IMR-90 (cell line): ENCODE measurements around the gene PARP6. TPM values are rescaled to one million over a fixed set of nuclear protein-coding genes. Genes with fewer than 3 reads are reported as not detected.

Experiments used
- ATAC-seq: fragments of 200-7000 bp; cut with Tn5 transposase; 2 replicates; pipeline ENCODE4 v1.9.1; 2020; ENCODE audit warnings: low read depth, mild to moderate bottlenecking, moderate library complexity
- BruUV-seq: library from RNA; stranded (reverse); fragments of 400-500 nt; replicated peaks from 2 replicates; lab custom pipeline; 2021; lab: Mats Ljungman, UMichigan
- CTCF ChIA-PET: fragments of 300-600 bp; formaldehyde crosslinking; extraction: SDS; loops from one replicate; lab custom pipeline; 2021; ENCODE audit warnings: antibody characterized with exemption; lab: Yijun Ruan, JAX
- POLR2A ChIA-PET: fragments of 300-600 bp; sonication (Branson Sonifier 250); formaldehyde crosslinking; loops from one replicate; lab custom pipeline; 2022; ENCODE audit warnings: antibody characterized with exemption; ENCODE audit not compliant: unreplicated experiment; lab: Charles Lee
- DNase-seq: peaks from one replicate; pipeline ENCODE4 v3.0.0; 2013
- H2AFZ ChIP-seq: replicated peaks from 2 replicates; pipeline ENCODE3; 2013; ENCODE audit warnings: low read length, mild to moderate bottlenecking; ENCODE audit not compliant: poor library complexity
- H2AK5ac ChIP-seq: 2 replicates; pipeline ENCODE4 v1.6.1; 2013; ENCODE audit warnings: low read depth, low read length, inconsistent platforms
- H2AK9ac ChIP-seq: replicated peaks from 2 replicates; pipeline ENCODE3; 2013; ENCODE audit warnings: mild to moderate bottlenecking, low read depth, low read length, moderate library complexity; ENCODE audit not compliant: poor library complexity
- H2BK120ac ChIP-seq: 2 replicates; pipeline ENCODE4 v1.6.1; 2013; ENCODE audit warnings: low read depth, low read length, inconsistent platforms
- H2BK15ac ChIP-seq: 3 replicates; pipeline ENCODE4 v1.6.1; 2013; ENCODE audit warnings: low read depth, low read length, inconsistent platforms
- H2BK20ac ChIP-seq: 2 replicates; pipeline ENCODE4 v1.6.1; 2013; ENCODE audit warnings: low read depth, mild to moderate bottlenecking, inconsistent platforms, low read length, moderate library complexity
- H2BK5ac ChIP-seq: 2 replicates; pipeline ENCODE4 v1.6.1; 2013; ENCODE audit warnings: mild to moderate bottlenecking, low read depth, low read length, inconsistent platforms; ENCODE audit not compliant: poor library complexity, severe bottlenecking
- H3K14ac ChIP-seq: replicated peaks from 2 replicates; pipeline ENCODE4 v1.6.1; 2013; ENCODE audit warnings: low read depth, low read length, inconsistent platforms
- H3K18ac ChIP-seq: 2 replicates; pipeline ENCODE4 v1.6.1; 2013; ENCODE audit warnings: low read depth, low read length, control low read depth
- H3K23ac ChIP-seq: 2 replicates; pipeline ENCODE4 v1.6.1; 2013; ENCODE audit warnings: low read depth, low read length, inconsistent platforms
- H3K27ac ChIP-seq: 2 replicates; pipeline ENCODE4 v1.5.1; 2013; ENCODE audit warnings: mild to moderate bottlenecking, control low read depth, low read length; ENCODE audit not compliant: insufficient read depth
- H3K27me3 ChIP-seq: 2 replicates; pipeline ENCODE4 v1.6.1; 2013; ENCODE audit warnings: low read length; ENCODE audit not compliant: control insufficient read depth, insufficient read depth
- H3K36me3 ChIP-seq: 2 replicates; pipeline ENCODE4 v1.6.1; 2013; ENCODE audit warnings: low read length, mixed read lengths; ENCODE audit not compliant: control insufficient read depth, insufficient read depth
- H3K4ac ChIP-seq: 2 replicates; pipeline ENCODE4 v1.6.1; 2013; ENCODE audit warnings: low read depth, low read length, inconsistent platforms
- H3K4me1 ChIP-seq: 2 replicates; pipeline ENCODE4 v1.6.1; 2013; ENCODE audit warnings: low read length, mixed read lengths; ENCODE audit not compliant: control insufficient read depth, insufficient read depth
- H3K4me2 ChIP-seq: 2 replicates; pipeline ENCODE4 v1.6.1; 2013; ENCODE audit warnings: low read depth, mild to moderate bottlenecking, control low read depth, low read length, moderate library complexity
- H3K4me3 ChIP-seq: 2 replicates; pipeline ENCODE4 v1.5.1; 2013; ENCODE audit warnings: low read depth, mild to moderate bottlenecking, control low read depth, low read length, moderate library complexity; ENCODE audit not compliant: insufficient read depth
- H3K56ac ChIP-seq: 2 replicates; pipeline ENCODE4 v1.6.1; 2013; ENCODE audit warnings: low read length, inconsistent platforms; ENCODE audit not compliant: insufficient read depth; ENCODE audit errors: extremely low read depth
- H3K79me1 ChIP-seq, 2 experiments: 2 replicates each; pipeline ENCODE4 v1.6.1; 2013; ENCODE audit warnings: low read length in 2 of 2, inconsistent platforms in 1 of 2, low read depth in 1 of 2
- H3K9ac ChIP-seq: 2 replicates; pipeline ENCODE4 v1.6.1; 2013; ENCODE audit warnings: low read depth, low read length, control low read depth
- H3K9me1 ChIP-seq: 2 replicates; pipeline ENCODE4 v1.6.1; 2013; ENCODE audit warnings: low read length, inconsistent platforms; ENCODE audit not compliant: insufficient read depth
- H3K9me3 ChIP-seq: 2 replicates; pipeline ENCODE4 v1.6.1; 2013; ENCODE audit warnings: low read length; ENCODE audit not compliant: control insufficient read depth, insufficient read depth
- H4K20me1 ChIP-seq: 2 replicates; pipeline ENCODE4 v1.6.1; 2013; ENCODE audit warnings: low read length, inconsistent platforms; ENCODE audit not compliant: insufficient read depth
- H4K5ac ChIP-seq: 2 replicates; pipeline ENCODE4 v1.6.1; 2013; ENCODE audit warnings: mild to moderate bottlenecking, low read depth, low read length, control low read depth
- H4K8ac ChIP-seq, 2 experiments: 2 replicates each; pipeline ENCODE4 v1.6.1; 2013; ENCODE audit warnings: low read depth in 2 of 2, low read length in 2 of 2, control low read depth in 1 of 2, inconsistent platforms in 1 of 2
- H4K91ac ChIP-seq: 2 replicates; pipeline ENCODE4 v1.6.1; 2013; ENCODE audit warnings: low read depth, low read length, inconsistent platforms; ENCODE audit not compliant: insufficient read depth
- BHLHE40 ChIP-seq: fragments of 150-350 bp; IDR thresholded peaks from 2 replicates; pipeline ENCODE4 v1.6.1; 2016; ENCODE audit warnings: mild to moderate bottlenecking, low read depth, low read length
- CEBPB ChIP-seq: IDR thresholded peaks from 2 replicates; pipeline ENCODE4 v1.6.1; 2012; ENCODE audit warnings: low read depth, low read length, improper control_type of control experiment
- CHD1 ChIP-seq: IDR thresholded peaks from 2 replicates; pipeline ENCODE4 v1.6.1; 2012; ENCODE audit warnings: low read depth, low read length, improper control_type of control experiment
- CTCF ChIP-seq: conservative IDR thresholded peaks from 2 replicates; pipeline ENCODE4 v1.5.1; 2012; ENCODE audit warnings: mild to moderate bottlenecking, low read depth, low read length, improper control_type of control experiment
- ELK1 ChIP-seq: fragments of 150-350 bp; IDR thresholded peaks from 2 replicates; pipeline ENCODE4 v1.6.1; 2016; ENCODE audit warnings: low read depth, mild to moderate bottlenecking, low read length, moderate library complexity, borderline replicate concordance
- FOS ChIP-seq: fragments of 150-350 bp; IDR thresholded peaks from 2 replicates; pipeline ENCODE4 v1.6.1; 2016; ENCODE audit warnings: low read depth, low read length
- MAFK ChIP-seq: IDR thresholded peaks from 2 replicates; pipeline ENCODE4 v1.6.1; 2012; ENCODE audit warnings: low read depth, low read length, improper control_type of control experiment
- MAZ ChIP-seq: IDR thresholded peaks from 2 replicates; pipeline ENCODE4 v1.6.1; 2012; ENCODE audit warnings: low read depth, mild to moderate bottlenecking, low read length, improper control_type of control experiment, moderate library complexity, borderline replicate concordance
- NFE2L2 ChIP-seq: fragments of 150-350 bp; IDR thresholded peaks from 2 replicates; pipeline ENCODE4 v1.6.1; 2016; ENCODE audit warnings: low read depth, mild to moderate bottlenecking, low read length
- POLR2A ChIP-seq: IDR thresholded peaks from 2 replicates; pipeline ENCODE4 v1.6.1; 2012; ENCODE audit warnings: mild to moderate bottlenecking, low read depth, low read length
- RAD21 ChIP-seq: IDR thresholded peaks from 2 replicates; pipeline ENCODE4 v1.6.1; 2012; ENCODE audit warnings: low read length, improper control_type of control experiment
- RCOR1 ChIP-seq: IDR thresholded peaks from 2 replicates; pipeline ENCODE4 v1.6.1; 2012; ENCODE audit warnings: mild to moderate bottlenecking, low read length, improper control_type of control experiment; ENCODE audit not compliant: insufficient replicate concordance
- RFX5 ChIP-seq: IDR thresholded peaks from 2 replicates; pipeline ENCODE4 v1.8.0; 2012; ENCODE audit warnings: low read depth, mild to moderate bottlenecking, low read length, moderate library complexity
- SMC3 ChIP-seq: fragments of 150-350 bp; IDR thresholded peaks from 2 replicates; pipeline ENCODE4 v1.6.1; 2016; ENCODE audit warnings: low read depth, mild to moderate bottlenecking, antibody characterized with exemption, low read length, moderate library complexity
- USF2 ChIP-seq: fragments of 150-350 bp; IDR thresholded peaks from 2 replicates; pipeline ENCODE4 v1.6.1; 2017; ENCODE audit warnings: mild to moderate bottlenecking, antibody characterized with exemption, low read length, low read depth
- WGBS, 2 experiments: methylation state at CpG; one replicate each; pipeline versions ENCODE4 v1.1.5 to v1.1.7; 2013; ENCODE audit warnings: missing lambda C conversion rate in 2 of 2; ENCODE audit not compliant: insufficient read length in 1 of 2; ENCODE audit errors: extremely low coverage in 2 of 2; 5-methylcytosine and 5-hydroxymethylcytosine counted together
- dilution Hi-C: fragments of 300-500 bp; cut with HindIII; formaldehyde crosslinking; loops from one replicate; pipeline ENCODE4 v1.14.3; 2018; ENCODE audit warnings: low sequenced_read_pairs; ENCODE audit not compliant: unreplicated experiment
- in situ Hi-C: fragments of 300-500 bp; cut with MboI; formaldehyde crosslinking; loops from 3 replicates; pipeline ENCODE4 v1.14.3; 2019; ENCODE audit warnings: low sequenced_read_pairs, inconsistent platforms, mixed read lengths
- intact Hi-C: fragments of 100-400 bp; cut with micrococcal nuclease; formaldehyde crosslinking; loops from 2 replicates; pipeline ENCODE4 v1.10.0; 2022
- polyA plus RNA-seq, 3 experiments: library from polyadenylated mRNA; depleted of rRNA; stranded (reverse); fragments of >200 nt; gene quantifications; 2 replicates each; pipeline ENCODE4 v1.2.3, GENCODE V29; 2012; ENCODE audit warnings: low replicate concordance in 1 of 3
- total RNA-seq: library from RNA; depleted of rRNA; stranded (reverse); fragments of >200 nt; gene quantifications from 2 replicates; pipeline ENCODE4 v1.2.3, GENCODE V29; 2012

The PARP6 gene
- total and polyA plus RNA-seq, 2 of the 4 experiments (the other 2 are of a cell fraction) = 13.4 to 45.1 TPM

- Histone ChIP-seq H2AK5ac (peak within 1 kb of the TSS; percentile 27; the same call in 1 of the 2 replicates), H4K20me1 (0 out of 2 replicates have a peak, but pooled peaks cover 5% of the 10 kb centered on the region), H2BK120ac (no peak within 1 kb of the TSS), H3K23ac (no peak within 1 kb of the TSS), H3K4me2 (peak within 1 kb of the TSS; percentile 99), H3K18ac (no peak within 1 kb of the TSS), H4K5ac (no peak within 1 kb of the TSS), H3K4ac (no peak within 1 kb of the TSS), H2AK9ac (peak within 1 kb of the TSS; percentile 79), H3K4me3 (peak within 1 kb of the TSS; percentile 79), H3K14ac (no peak within 1 kb of the TSS), H2BK15ac (no peak within 1 kb of the TSS), H4K8ac (no peak within 1 kb of the TSS), H3K9me3 (no peaks in the 10 kb centered on the region), H3K27ac (no peak within 1 kb of the TSS), H2BK5ac (no peak within 1 kb of the TSS), H3K4me1 (no peaks in the 10 kb centered on the region), H3K36me3 (no peaks in the 10 kb centered on the region), H2AFZ (peak within 1 kb of the TSS; percentile 92), H4K91ac (no peak within 1 kb of the TSS), H3K79me1 (no peaks in the 10 kb centered on the region), H3K9ac (peak within 1 kb of the TSS; percentile 41; the same call in 1 of the 2 replicates), H3K56ac (no peak within 1 kb of the TSS), H3K9me1 (no peaks in the 10 kb centered on the region; the same call in 1 of the 2 replicates), H3K27me3 (peaks cover 21% of the 10 kb centered on the region), H2BK20ac (no peak within 1 kb of the TSS)
- POLR2A ChIA-PET = no interaction called here
- CTCF ChIA-PET = no interaction called here
- WGBS, 2 experiments = 0% methylated on average over 12 of the region's 58 CpGs; no CpG with 5 or more reads in 1 of the 2 experiments
- no TSS peak for BruUV-seq
- dilution Hi-C loops (no loop called here), intact Hi-C loops (loop anchor here (2.0 kb wide), 1 partner anchor 19 kb away; no protein-coding TSS in a partner anchor), in situ Hi-C loops (no loop called here)
- ATAC-seq (peak; percentile 92), DNase-seq (peak; percentile 79)
- TF ChIP-seq MAZ (peak; percentile 52; the same call in 1 of the 2 replicates), RAD21 (no peak), CHD1 (no peak), FOS (no peak), USF2 (no peak), POLR2A (no peak), BHLHE40 (peak; percentile 77), MAFK (no peak), CEBPB (0 out of 2 replicates have a peak, but pooled peaks have one; percentile 11), ELK1 (no peak), NFE2L2 (no peak), CTCF (no peak), SMC3 (no peak), RFX5 (no peak), RCOR1 (no peak)
Observed at GRCh38 chr15:72319985-72320671, 47.8 kb upstream of the PARP6 start, which contains the start of gene CELF6. Gene CELF6, minus strand, starts transcription at chr15:72320157. Its CDS starts 283 bp downstream, at chr15:72319874.
